Measurements from ENCODE around the gene CERK. TPM values are rescaled to one million over a fixed set of nuclear protein-coding genes. Genes with fewer than 3 reads are reported as not detected.

The CERK gene
- total and polyA plus RNA-seq, 9 of the 15 experiments (the other 6 are each of a cell fraction or from before 2014, with no cell fraction given): 1.1 to 14.9 (median 8.7) TPM

DNA sequence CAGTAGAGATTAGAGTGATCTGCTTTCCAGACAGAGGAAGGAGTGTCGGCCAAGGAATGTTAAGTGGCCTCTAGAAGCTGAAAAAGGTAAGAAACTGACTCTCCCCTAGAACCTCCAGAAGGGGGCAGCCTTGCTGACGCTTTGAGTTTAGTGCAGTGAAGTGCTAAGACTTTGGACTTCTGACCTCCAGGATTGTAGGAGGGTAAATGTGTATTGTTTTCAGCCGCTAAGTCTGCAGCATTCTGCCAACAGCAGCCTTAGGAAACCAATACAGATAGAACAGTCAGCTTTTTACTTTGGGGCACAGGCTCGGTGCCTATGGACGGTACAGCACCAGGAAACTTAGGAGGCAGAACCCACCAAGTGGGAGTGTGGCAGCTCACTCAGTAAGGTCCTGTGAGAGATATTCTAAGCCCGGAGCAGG, 20.8 kb upstream of the CERK start (continued):
- no peak for TF ChIP-seq FOXM1 (IDR thresholded peaks at IDR 0.05; ENCODE audit: low read depth)
- no peak for TF ChIP-seq FOXM1 (CRISPR knock-in tag; IDR thresholded peaks at IDR 0.05; ENCODE audit: low read depth)
- no peak for TF ChIP-seq SRF (CRISPR knock-in tag; IDR thresholded peaks at IDR 0.05)
- TF ChIP-seq, protein P1, sequence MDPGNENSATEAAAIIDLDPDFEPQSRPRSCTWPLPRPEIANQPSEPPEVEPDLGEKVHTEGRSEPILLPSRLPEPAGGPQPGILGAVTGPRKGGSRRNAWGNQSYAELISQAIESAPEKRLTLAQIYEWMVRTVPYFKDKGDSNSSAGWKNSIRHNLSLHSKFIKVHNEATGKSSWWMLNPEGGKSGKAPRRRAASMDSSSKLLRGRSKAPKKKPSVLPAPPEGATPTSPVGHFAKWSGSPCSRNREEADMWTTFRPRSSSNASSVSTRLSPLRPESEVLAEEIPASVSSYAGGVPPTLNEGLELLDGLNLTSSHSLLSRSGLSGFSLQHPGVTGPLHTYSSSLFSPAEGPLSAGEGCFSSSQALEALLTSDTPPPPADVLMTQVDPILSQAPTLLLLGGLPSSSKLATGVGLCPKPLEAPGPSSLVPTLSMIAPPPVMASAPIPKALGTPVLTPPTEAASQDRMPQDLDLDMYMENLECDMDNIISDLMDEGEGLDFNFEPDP (CRISPR knock-in tag; IDR thresholded peaks at IDR 0.05): no peak
- TF ChIP-seq, protein P2, sequence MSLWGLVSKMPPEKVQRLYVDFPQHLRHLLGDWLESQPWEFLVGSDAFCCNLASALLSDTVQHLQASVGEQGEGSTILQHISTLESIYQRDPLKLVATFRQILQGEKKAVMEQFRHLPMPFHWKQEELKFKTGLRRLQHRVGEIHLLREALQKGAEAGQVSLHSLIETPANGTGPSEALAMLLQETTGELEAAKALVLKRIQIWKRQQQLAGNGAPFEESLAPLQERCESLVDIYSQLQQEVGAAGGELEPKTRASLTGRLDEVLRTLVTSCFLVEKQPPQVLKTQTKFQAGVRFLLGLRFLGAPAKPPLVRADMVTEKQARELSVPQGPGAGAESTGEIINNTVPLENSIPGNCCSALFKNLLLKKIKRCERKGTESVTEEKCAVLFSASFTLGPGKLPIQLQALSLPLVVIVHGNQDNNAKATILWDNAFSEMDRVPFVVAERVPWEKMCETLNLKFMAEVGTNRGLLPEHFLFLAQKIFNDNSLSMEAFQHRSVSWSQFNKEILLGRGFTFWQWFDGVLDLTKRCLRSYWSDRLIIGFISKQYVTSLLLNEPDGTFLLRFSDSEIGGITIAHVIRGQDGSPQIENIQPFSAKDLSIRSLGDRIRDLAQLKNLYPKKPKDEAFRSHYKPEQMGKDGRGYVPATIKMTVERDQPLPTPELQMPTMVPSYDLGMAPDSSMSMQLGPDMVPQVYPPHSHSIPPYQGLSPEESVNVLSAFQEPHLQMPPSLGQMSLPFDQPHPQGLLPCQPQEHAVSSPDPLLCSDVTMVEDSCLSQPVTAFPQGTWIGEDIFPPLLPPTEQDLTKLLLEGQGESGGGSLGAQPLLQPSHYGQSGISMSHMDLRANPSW (CRISPR knock-in tag; IDR thresholded peaks at IDR 0.05): no peak
- no peak for TF ChIP-seq SREBF1 (IDR thresholded peaks at IDR 0.05; ENCODE audit: borderline replicate concordance, low read depth, low read length)
- no peak for TF ChIP-seq ATF1 (CRISPR knock-in tag; IDR thresholded peaks at IDR 0.05)
- 0 out of 2 replicates have a peak, but pooled peaks have one; percentile 10 for TF ChIP-seq ATF1 (tag; IDR thresholded peaks at IDR 0.05)
- TF ChIP-seq, protein P3, sequence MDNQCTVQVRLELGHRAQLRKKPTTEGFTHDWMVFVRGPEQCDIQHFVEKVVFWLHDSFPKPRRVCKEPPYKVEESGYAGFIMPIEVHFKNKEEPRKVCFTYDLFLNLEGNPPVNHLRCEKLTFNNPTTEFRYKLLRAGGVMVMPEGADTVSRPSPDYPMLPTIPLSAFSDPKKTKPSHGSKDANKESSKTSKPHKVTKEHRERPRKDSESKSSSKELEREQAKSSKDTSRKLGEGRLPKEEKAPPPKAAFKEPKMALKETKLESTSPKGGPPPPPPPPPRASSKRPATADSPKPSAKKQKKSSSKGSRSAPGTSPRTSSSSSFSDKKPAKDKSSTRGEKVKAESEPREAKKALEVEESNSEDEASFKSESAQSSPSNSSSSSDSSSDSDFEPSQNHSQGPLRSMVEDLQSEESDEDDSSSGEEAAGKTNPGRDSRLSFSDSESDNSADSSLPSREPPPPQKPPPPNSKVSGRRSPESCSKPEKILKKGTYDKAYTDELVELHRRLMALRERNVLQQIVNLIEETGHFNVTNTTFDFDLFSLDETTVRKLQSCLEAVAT (IDR thresholded peaks at IDR 0.05): no peak
- TF ChIP-seq SUPT5H (IDR thresholded peaks at IDR 0.05): no peak
- TF ChIP-seq ZNF707 (CRISPR knock-in tag; conservative IDR thresholded peaks at IDR 0.05): no peak
- TF ChIP-seq ESRRA (IDR thresholded peaks at IDR 0.05; ENCODE audit: borderline replicate concordance, low read depth): no peak
